GM19372 (cell line): Measurements from ENCODE around the gene CYP2W1.
"Not testable (repeated sequence)": the region's sequence is repeated elsewhere in the genome, so short reads cannot be mapped to it uniquely, and the experiment has no call there.

Source experiments
- ATAC-seq: cut with Tn5 transposase; IDR thresholded peaks from one replicate; pipeline ENCODE4 v1.9.1; 2021; ENCODE audit warnings: mild to moderate bottlenecking, low read depth, moderate library complexity; ENCODE audit not compliant: unreplicated experiment

The CYP2W1 gene

DNA sequence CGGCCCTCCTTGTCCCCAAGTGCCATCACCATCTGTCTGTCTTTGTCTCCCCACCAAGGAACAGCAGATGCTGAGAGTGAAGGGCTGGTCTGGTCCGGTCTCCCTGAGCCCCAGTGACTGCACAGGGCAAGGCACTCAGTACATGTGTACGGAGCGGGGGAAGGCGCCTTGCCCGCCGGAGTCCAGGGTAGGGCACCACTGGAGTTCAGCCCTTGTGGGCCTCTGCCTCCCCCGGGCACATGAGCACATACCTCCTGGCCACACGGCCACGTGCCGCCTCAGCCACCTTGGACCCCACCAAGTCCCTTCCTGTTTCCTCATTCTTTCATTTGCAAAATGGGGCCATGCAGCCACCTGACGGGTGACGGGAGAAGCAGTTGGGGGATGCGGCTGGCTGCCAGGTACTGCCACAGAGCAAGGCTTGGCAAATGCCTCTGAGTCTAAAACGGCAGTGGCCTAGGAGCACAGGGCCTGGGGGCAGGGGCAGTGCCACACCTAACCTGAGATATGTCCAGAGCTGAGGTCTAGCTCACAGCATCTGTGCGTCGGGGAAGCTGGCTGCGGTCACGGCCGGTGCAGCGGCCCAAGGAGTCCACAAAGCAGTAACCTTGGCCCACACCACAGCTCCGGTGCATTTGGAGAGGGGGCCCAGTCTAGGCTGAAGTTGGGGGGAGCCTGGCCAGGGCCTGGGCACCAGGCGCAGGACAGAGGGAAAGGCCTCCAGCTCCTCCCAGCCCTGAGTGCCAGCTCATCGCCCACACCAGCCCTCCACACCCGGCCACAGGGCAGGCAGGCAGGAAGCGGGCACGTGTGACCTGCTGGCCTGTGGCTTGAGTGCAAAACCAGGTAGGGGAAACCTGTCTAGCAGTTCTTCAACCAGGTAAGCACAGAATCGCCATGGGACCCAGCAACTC lies 33.7 kb upstream of the CYP2W1 start:
- ATAC-seq: no peak

DNA sequence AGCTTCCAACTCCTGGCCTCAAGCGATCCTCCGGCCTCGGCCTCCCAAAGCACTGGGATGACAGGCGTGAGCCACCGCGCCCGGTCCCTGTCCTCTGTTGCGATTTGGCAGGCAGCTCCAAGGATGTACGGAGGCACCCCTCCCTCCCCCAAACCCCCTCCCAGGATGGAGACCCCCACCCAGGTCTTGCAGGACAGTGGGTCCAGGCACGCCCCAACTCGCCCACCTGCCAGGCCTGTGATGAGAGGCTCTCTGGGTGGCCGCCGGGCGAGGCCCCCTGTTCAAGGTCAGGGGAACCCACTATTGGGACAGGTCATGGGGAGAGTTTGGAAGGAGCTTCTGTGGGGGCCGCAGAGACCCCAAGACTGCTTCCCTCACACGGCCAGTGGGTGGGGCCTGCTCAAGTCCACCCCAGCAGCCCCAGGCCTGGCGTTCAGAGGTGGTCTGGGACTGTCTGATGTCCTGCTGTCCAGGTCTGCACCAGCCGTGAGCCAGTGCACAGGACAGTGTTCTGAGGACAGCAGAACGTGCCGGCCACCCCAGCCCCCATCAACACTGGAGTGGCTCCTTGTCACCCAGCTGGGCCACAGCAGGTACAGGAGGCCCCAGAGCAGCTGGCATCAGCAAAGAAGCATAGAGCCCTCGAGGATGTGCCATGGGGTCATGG lies 31.0 kb upstream of the CYP2W1 start:
- no peak for ATAC-seq

DNA sequence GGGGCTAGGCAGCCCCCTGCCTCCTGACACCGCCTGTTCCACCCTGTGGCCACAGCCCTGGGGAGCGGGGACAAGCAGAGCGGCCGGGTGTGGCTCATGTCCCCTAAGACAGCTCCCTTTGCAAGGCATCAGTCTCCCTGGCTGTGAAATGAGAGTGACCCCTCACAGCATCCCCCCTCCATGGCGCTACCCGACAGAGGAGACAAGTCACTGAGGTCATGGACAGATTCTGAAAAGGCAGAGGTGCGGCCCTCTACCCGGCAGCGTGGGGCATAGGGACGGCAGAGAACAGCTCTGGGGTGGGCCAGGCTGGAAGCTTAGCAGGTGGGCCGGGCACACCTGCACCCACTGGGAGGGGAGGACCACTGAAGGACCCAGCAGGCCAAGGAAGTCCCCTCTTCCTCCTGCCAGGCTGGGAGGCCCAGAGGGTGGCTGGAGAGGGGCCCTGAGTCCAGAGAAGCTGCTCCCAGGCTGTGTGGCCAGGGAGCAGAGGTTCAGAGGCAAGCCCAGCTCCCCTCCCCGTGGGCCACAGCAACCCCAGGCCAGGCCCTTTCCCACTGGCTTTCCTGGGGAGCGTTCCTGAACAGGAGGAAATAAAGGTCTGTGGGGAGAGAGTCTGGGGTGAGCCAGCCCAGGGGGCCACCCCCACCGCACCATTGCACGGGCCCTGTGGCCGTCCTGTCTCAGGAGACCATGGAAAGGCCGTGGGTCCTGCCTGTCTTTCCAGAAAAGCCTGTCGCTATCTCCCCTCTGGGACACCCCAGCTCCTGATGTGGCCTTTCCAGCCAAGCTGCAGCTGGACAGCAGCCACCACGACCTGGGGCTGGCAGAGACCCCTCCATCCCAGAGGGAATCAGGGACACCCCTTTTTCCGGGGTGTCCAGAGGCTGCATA lies 30.2 kb upstream of the CYP2W1 start:
- no peak for ATAC-seq

DNA sequence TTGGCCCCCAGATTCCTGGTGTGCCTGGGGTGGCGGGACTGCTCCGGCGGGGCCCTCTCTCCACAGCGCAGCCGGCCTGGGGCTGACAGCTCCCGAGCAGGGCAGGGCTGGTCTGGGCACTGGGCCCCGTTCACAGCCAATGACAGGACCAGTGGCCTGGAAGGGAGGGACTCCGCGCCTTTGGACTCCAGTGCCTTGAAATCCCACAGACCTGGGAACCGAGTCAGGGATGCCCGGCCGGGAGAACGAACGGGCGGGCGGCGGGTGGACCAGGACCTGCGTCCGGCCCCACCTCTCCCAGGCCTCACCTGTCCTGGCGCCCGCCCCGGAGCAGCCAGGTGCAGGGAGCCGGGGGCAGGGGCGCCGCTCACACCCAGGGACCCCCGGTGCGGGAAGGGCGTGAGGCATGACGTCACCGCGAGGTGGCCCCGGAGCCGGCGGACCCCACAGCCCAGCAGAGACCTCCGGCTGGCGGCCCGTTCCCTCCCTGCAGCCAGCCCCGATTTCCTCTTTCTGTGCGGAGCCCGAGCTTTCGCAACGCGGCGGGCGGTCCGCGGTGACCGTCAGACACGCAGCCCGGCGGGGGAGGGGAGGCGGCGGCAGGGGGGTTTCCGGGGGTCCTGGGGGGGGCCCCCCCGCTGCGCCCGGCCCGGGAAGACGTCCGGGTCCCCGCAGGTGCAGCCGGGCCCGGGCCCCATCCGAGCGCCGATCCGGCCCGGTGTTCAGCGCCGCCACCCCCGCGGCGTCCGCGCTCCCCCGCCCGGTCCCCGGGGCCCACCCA lies 29.2 kb upstream of the CYP2W1 start:
- peak; percentile 23 for ATAC-seq

DNA sequence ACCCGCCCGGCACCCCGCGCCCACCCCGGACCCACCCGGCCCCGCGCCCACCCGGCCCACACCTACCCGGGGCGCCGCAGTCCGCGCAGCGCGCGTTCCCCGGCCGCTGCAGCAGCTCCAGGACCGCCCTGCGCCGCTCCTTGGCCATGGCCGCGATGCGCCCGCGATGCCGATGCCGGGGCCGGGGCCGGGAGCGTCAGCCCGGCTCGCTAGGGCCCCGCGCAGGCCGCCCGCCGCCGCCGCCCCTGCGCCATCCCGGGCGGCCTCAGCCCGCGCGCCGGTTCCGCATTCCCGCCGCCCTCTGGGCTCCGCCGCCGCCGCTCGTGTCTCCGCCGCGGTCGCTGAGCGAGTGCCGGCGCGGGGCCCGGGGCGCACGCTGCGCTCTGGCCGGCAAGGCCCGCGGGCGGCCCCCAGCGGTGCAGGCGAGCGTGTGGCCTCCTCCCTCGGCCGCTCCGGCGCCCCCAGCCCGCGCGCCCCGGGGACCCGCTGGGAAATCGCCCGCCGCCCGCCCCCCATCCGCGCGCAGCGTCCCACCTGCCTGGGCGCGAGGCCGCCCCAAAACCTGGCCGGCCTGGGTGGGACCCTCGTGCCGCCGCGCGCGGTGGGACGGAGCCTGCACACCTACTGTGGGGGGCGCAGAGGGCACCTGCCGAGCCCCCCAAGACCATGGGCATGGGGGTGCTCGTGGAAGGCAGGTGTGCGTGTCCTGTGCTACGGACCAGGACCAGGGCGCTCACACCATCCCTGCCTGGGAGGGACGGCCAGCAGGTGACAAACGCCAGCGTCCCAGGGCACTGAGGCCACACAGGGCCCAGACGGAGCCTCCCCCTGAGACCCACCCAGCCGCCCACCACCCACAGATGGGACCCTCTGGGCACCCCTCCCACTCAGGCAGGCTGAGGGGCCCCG lies 28.4 kb upstream of the CYP2W1 start, which contains the start of gene ADAP1:
TSS of gene ADAP1 (minus strand) at position 351 of the 909 bp plus-strand sequence. CDS start at position 148, 203 bp downstream.
- ATAC-seq: peak; percentile 54

DNA sequence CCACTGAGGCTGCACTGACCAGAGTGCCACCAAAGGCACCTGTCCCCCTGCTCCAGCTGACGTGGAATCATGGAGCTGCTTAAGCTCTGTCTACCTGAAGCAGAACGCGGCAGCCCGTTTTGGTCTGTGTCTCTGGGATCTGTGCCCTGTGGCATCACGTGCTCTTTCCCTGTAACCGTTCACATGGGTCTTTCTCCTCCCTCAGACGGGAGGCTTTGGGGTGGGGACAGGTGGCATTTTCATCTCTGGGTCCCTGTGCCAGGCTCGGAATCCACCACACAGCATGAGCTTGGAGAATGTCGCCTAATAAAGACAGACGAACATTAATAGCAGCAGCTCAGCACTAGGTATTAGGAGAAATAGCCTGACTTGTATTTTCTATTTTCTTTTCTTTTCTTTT lies 26.9 kb upstream of the CYP2W1 start:
- no peak for ATAC-seq

DNA sequence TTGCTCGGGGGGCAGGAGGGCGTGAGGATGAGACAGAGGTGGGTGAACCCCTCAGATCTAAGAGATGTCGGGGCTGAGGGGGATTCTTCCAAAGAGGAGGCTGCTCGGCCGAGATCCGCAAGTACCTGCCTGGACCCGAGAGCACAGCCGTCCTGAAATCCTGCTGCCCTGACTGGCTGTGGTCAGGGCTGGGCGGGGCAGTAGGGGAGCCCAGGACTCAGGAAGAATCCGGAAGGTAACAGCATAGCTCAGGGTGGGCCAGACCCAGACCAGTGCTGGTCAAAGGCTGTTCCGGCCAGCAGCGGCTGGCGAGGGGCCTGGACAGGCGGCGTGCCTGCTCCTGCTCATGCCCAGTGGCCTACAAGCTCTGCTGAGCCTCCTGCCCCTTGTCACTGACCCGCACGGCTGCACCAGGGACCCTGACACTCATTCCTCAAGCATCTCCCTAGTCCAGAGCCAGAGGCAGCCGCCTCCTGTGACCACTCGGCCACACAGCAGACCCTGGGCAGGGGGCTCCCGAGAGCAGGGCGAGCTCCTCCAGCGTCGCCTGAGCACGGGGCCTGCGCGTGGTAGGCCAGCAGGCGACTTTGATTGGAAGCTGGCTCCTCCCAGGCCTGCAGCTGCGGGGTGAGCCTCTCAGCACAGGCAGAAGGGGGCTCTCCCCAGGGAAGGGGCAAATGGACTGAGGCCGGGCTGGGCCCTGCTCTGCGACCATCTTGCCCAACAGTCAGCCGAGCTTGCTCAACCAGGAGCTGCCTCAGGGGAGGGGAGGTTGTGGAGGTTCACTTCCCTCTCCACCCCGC lies 25.4 kb upstream of the CYP2W1 start:
- ATAC-seq: no peak

DNA sequence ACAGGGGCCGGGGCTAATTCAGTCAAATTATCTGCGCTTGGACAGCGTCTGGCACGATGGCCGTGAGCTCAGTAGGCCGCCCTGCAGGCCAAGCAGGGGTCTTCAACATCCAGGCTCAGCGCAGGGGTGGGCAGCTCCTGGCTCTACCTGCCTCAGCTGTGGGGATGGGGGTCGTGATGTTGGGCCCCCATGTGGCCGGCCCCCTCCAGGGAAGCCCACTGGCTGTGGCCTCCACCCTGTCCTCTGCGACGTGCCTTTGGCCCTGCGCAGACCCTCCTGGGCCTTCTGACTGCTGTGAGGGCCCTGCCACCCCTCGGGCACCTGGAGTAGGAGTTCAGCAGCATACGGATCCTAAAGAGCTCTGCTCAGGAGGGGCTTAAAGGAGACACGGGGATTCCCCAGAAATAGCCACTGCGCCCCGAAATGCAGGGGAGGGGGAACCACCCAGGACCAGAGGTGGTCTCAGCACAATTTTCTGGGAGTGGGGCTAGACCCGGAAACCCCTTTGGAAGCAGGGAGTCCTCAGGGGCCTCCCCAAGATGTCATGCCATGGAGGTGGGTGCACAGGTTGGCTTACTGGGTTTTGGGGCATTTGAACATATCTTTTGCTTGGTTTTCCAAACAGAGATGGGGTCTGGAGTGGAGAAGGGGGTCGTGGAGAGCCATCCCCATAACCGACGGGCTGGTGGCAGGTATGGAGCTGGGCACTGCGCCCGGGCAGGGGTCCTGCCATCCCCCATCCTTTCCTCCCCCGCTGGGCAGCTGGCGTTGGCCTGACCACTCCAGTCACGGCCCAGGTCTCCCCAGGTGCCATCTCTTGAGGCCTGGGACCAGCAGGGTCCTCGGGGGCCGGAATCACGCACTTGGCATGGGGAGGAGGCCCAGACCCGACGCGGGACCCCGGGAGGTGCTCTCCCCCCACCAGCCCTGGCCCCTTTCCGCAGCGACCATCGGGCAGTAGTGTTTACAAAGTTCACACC lies 24.5 kb upstream of the CYP2W1 start:
- ATAC-seq: no peak

DNA sequence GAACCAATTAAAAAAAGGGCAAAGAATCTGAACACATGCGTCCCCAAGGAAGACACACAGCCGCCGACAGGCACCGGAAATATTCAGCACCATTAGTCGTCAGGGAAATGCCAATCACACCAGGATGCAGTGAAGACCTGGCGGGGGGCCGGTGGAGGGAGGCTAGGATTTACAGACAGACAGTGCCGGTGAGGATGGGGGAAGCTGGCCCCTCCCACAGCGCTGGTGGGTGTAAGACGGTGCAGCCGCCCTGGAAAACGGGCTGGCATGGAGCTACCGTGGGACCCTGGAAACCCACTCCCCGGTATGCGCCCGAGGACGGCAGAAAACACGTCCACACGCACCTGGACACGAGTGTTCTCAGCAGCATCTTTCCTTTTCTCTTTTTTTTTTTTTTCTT lies 23.7 kb upstream of the CYP2W1 start:
- no peak for ATAC-seq

DNA sequence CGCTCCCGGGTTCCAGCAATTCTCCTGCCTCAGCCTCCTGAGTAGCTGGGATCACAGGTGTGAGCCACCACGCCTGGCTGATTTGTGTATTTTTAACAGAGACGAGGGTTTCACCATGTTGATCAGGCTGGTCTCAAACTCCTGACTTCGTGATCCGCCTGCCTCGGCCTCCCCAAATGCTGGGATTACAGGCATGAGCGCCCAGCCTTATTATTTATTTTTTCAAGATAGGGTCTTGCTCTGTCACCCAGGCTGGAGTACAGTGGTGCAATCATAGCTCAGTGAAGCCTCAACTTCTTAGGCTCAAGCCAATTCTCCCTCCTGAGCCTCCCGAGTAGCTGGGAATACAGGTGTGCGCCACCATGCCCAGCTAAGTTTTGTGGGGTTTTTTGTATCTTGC lies 23.2 kb upstream of the CYP2W1 start:
- ATAC-seq: not testable (repeated sequence)

DNA sequence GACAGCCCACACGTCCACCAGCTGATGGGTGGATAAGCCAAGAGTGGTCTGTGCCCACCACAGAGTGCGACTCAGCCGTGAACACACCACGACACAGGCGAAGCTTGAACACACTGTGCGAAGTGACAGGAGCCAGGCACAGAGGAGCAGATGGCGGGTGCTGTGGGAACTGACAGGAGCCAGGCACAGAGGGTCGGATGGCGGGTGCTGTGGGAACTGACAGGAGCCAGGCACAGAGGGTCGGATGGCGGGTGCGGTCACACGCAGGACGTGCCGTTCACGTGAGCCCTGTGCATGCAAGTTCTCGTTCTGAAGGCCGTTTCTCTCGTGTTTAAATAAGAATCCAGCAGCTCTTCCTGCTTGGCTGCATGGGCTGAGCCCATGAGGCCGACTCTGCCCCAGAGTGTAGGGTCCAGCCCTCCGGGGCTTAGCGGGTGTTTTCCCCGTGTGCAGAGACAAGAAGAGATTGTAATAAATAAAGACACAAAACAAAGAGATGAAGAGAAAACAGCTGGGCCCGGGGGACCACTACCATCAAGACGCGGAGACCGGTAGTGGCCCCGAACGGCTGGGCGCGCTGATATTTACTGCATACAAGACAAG lies 22.6 kb upstream of the CYP2W1 start:
- ATAC-seq: no peak

DNA sequence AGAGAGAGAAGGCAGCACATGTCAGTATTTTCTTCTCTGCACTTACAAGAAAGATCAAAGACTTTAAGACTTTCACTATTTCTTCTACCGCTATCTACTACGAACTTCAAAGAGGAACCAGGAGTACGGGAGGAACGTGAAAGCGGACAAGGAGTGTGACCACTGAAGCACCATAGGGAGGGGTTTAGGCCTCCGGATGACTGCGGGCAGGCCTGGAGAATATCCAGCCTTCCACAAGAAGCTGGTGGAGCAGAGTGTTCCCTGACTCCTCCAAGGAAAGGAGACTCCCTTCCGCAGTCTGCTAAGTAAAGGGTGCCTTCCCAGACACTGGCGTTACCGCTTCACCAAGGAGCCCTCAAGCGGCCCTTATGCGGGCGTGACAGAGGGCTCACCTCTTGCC lies 22.0 kb upstream of the CYP2W1 start:
- not testable (repeated sequence) for ATAC-seq

DNA sequence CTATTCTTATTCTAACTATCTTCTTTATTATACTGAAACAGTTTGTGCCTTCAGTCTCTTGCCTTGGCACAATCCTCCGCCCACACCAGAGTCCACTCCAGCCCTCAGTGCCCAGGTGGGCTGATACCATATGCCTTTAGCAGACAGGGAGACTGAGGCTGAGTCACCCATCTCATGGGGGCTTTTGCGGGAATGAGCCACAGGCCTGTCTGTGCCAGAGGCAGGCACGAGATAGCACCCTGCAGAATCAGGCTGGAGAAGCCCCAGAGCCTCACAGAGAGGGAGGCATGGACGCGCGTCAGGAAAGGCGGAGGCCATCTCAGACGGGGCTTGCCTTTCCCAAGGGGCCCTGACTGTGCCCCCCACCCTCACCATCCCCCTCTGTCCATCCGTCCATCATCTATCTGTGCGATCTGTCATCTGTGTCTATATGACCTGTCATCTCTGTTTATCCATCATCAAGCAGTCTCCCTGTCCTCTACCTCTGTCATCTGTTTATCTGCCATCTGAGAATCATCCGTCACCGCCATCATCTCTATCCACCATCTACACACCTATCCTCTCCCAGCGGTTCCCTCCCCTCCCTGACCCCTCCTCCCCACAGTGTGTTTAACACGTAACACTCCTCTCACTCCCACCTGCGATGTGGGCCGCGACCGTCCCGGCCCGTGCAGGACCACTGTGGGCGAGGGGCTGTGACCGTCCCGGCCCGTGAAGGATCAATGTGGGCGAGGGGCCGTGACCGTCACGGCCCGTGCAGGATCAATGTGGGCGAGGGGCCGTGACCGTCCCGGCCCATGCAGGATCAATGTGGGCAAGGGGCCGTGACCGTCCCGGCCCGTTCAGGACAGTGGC lies 21.2 kb upstream of the CYP2W1 start:
- ATAC-seq: no peak

DNA sequence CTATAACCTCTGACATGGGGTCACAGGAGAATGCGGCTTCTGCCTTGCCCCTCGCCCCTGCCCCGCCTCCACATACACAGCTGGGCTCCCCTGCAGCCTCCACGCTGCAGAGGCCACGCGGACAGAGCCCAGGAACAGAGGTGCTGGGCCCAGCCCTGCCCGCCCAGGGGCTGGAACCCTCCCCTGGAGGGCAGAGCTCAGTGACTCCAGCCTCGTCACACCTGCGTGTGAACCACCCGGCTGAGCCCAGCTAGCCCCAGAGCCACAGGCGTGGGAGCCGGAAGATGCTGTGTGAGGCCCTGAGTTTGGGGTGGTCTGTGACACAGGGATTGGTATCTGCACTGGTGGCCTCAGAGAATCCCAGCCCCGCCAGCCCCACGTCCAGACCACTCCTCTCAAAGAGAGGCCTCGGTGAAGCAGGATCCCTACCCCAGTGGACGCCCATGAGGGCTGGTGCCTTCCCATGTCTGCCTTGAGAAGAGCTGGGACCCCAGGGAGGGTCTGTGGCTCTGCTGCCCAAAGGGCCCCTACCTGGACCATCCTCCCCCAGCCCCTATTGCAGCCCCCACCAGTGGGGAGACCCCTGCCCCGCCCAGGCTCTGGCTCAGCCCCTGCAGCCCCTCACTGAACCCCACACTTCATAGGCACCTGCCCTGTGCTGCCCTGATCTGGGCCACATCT lies 20.4 kb upstream of the CYP2W1 start:
- ATAC-seq: no peak
